HepG2 (cell line): Measurements from ENCODE around the gene ZSCAN21. TPM values are rescaled to one million over a fixed set of nuclear protein-coding genes. Genes with fewer than 3 reads are reported as not detected.
A peak's percentile ranks its signal among the peaks of the same experiment; 100 is the strongest.

Experiments used
- DBP ChIP-seq: sonication (generic); formaldehyde crosslinking; IDR thresholded peaks from 2 replicates; pipeline ENCODE4 v1.4.0; 2020; ENCODE audit warnings: missing genetic modification reagents; ENCODE audit errors: not compliant biosample characterization
- EP300 ChIP-seq, 3 experiments: sonication (generic) in 1 of 3; formaldehyde crosslinking in 1 of 3; IDR thresholded peaks; 2 replicates each; pipeline versions ENCODE4 v1.5.1 to v1.6.1; 2011 to 2020; ENCODE audit warnings: low read depth in 2 of 3, low read length in 2 of 3, borderline replicate concordance in 1 of 3, improper control_type of control experiment in 1 of 3, mild to moderate bottlenecking in 1 of 3, missing genetic modification reagents in 1 of 3, moderate library complexity in 1 of 3
- FLYWCH1 ChIP-seq: sonication (generic); formaldehyde crosslinking; IDR thresholded peaks from 2 replicates; pipeline ENCODE4 v1.8.1; 2023; ENCODE audit warnings: mild to moderate bottlenecking, missing genetic modification reagents
- HIC2 ChIP-seq: sonication (generic); formaldehyde crosslinking; IDR thresholded peaks from 2 replicates; pipeline ENCODE4 v1.9.0; 2022; ENCODE audit warnings: low read depth, missing genetic modification reagents
- HNRNPLL ChIP-seq: fragments of 200-400 bp; formaldehyde crosslinking; IDR thresholded peaks from 2 replicates; pipeline ENCODE4 v1.6.1; 2017; ENCODE audit warnings: mild to moderate bottlenecking, low read depth, low read length; ENCODE audit not compliant: poor library complexity, severe bottlenecking
- NFKBIZ ChIP-seq: IDR thresholded peaks from 2 replicates; pipeline ENCODE4 v1.6.1; 2018; ENCODE audit warnings: missing genetic modification reagents, missing compliant biosample characterization
- NFYB ChIP-seq: sonication (generic); formaldehyde crosslinking; IDR thresholded peaks from 2 replicates; pipeline ENCODE4 v1.4.0; 2020; ENCODE audit warnings: missing genetic modification reagents
- PAXIP1 ChIP-seq: sonication (generic); formaldehyde crosslinking; conservative IDR thresholded peaks from 2 replicates; pipeline ENCODE4 v1.4.0; 2020; ENCODE audit warnings: mild to moderate bottlenecking, missing genetic modification reagents, moderate library complexity
- PHF5A ChIP-seq: IDR thresholded peaks from one replicate; pipeline ENCODE4 v1.6.1; 2018; ENCODE audit warnings: low read depth, missing genetic modification reagents; ENCODE audit not compliant: unreplicated experiment
- PPARG ChIP-seq: conservative IDR thresholded peaks from 2 replicates; pipeline ENCODE4 v1.6.1; 2016; ENCODE audit warnings: missing biosample characterization, missing genetic modification reagents
- SNAPC2 ChIP-seq: sonication (generic); formaldehyde crosslinking; IDR thresholded peaks from 2 replicates; pipeline ENCODE4 v1.8.1; 2022; ENCODE audit warnings: mild to moderate bottlenecking, missing genetic modification reagents
- TAF1 ChIP-seq: sonication (generic); formaldehyde crosslinking; IDR thresholded peaks from 2 replicates; pipeline ENCODE4 v1.4.0; 2020; ENCODE audit warnings: missing genetic modification reagents
- THAP7 ChIP-seq: sonication (generic); formaldehyde crosslinking; IDR thresholded peaks from 2 replicates; pipeline ENCODE4 v1.8.1; 2023; ENCODE audit warnings: mild to moderate bottlenecking, missing genetic modification reagents
- TP53 ChIP-seq: sonication (generic); formaldehyde crosslinking; conservative IDR thresholded peaks from 2 replicates; pipeline ENCODE4 v1.4.0; 2020; ENCODE audit warnings: missing genetic modification reagents
- ZFAT ChIP-seq: sonication (generic); formaldehyde crosslinking; conservative IDR thresholded peaks from 2 replicates; pipeline ENCODE4 v1.8.1; 2023; ENCODE audit warnings: missing genetic modification reagents, inconsistent platforms
- ZNF12 ChIP-seq: sonication (generic); formaldehyde crosslinking; IDR thresholded peaks from 2 replicates; pipeline ENCODE4 v1.5.0; 2020; ENCODE audit warnings: missing genetic modification reagents
- ZNF136 ChIP-seq: sonication (generic); formaldehyde crosslinking; IDR thresholded peaks from 2 replicates; pipeline ENCODE4 v1.8.1; 2022; ENCODE audit warnings: low read depth, mild to moderate bottlenecking, moderate library complexity, missing genetic modification reagents
- ZNF143 ChIP-seq: sonication (generic); formaldehyde crosslinking; IDR thresholded peaks from 2 replicates; pipeline ENCODE4 v1.4.0; 2020; ENCODE audit warnings: missing genetic modification reagents
- ZNF354B ChIP-seq: sonication (generic); formaldehyde crosslinking; IDR thresholded peaks from 2 replicates; pipeline ENCODE4 v1.8.0; 2022; ENCODE audit warnings: mild to moderate bottlenecking, missing genetic modification reagents
- ZNF678 ChIP-seq: sonication (generic); formaldehyde crosslinking; IDR thresholded peaks from 2 replicates; pipeline ENCODE4 v1.4.0; 2020; ENCODE audit warnings: mild to moderate bottlenecking, missing genetic modification reagents
- polyA plus RNA-seq, 8 experiments: library from polyadenylated mRNA; depleted of rRNA in 3 of 8; stranded (reverse) in 7 of 8; unstranded in 1 of 8; fragments of >200 nt; fragmentation: Illumina TruSeq in 4 of 8; extraction: Trizol in 4 of 8; gene quantifications; 2 replicates each; pipeline versions ENCODE4 v1.2.1 to v1.2.3, GENCODE V29; 2011 to 2016; ENCODE audit warnings: low read depth in 4 of 8, missing spikeins in 1 of 8, mixed read lengths in 1 of 8; ENCODE audit not compliant: insufficient read depth in 1 of 8
- total RNA-seq, 5 experiments: library from RNA; depleted of rRNA; stranded (reverse); fragments of >200 nt; fragmentation: Illumina TruSeq; extraction: Trizol; gene quantifications; 2 replicates each; pipeline ENCODE4 v1.2.3, GENCODE V29; 2016; ENCODE audit warnings: low read depth in 1 of 5

The ZSCAN21 gene
- total and polyA plus RNA-seq, 2 of the 13 experiments (the other 11 are each of a cell fraction or from before 2014, with no cell fraction given) = 7.0 to 10.0 TPM

- no peak for TF ChIP-seq PAXIP1 (CRISPR knock-in tag)
- TF ChIP-seq TP53 (CRISPR knock-in tag) = no peak
- TF ChIP-seq PPARG (CRISPR knock-in tag) = no peak
- peak; percentile 67 for TF ChIP-seq HNRNPLL
- TF ChIP-seq DBP (CRISPR knock-in tag) = no peak
- peak; percentile 60 for TF ChIP-seq TAF1 (CRISPR knock-in tag)
- TF ChIP-seq EP300 (IDR thresholded peaks at IDR 0.05; ENCODE audit: low read depth in 2 of 2, low read length in 2 of 2) = peak in 1 of 2 experiments; percentile 23; a peak in 2 of 4 replicates
- no peak for TF ChIP-seq EP300 (CRISPR knock-in tag; IDR thresholded peaks at IDR 0.05; ENCODE audit: borderline replicate concordance)
- TF ChIP-seq SNAPC2 (CRISPR knock-in tag) = peak; percentile 86
- no peak for TF ChIP-seq NFKBIZ (CRISPR knock-in tag)
- peak; percentile 37; the same call in 1 of the 2 replicates for TF ChIP-seq ZNF143 (CRISPR knock-in tag)
- no peak for TF ChIP-seq ZNF12 (CRISPR knock-in tag)
- TF ChIP-seq ZNF136 (CRISPR knock-in tag) = no peak
- no peak for TF ChIP-seq ZNF678 (CRISPR knock-in tag)
- no peak for TF ChIP-seq ZFAT
- 0 out of 2 replicates have a peak, but pooled peaks have one; percentile 46 for TF ChIP-seq HIC2 (CRISPR knock-in tag)
- no peak for TF ChIP-seq THAP7 (CRISPR knock-in tag)
- no peak for TF ChIP-seq ZNF354B
- TF ChIP-seq PHF5A (CRISPR knock-in tag) = no peak
- peak; percentile 96 for TF ChIP-seq NFYB (CRISPR knock-in tag)
- no peak; the same call in 1 of the 2 replicates for TF ChIP-seq FLYWCH1
Observed at GRCh38 chr7:100101016-100101862, 51.7 kb downstream of the ZSCAN21 start, which contains the start of the genes AP4M1 and MCM7 (continued).
